Stimulated activated CD4-positive, alpha-beta T cell treated with anti-CD3 and anti-CD28 coated beads, TNF-alpha, amount 100 ng/mL, for 1 hour (primary cell): Measurements from ENCODE around the gene WNT9B.
"Not testable (repeated sequence)": the region's sequence is repeated elsewhere in the genome, so short reads cannot be mapped to it uniquely, and the experiment has no call there.

Source experiments
- DNase-seq, 3 donors: peaks; one replicate each; pipeline ENCODE4 v3.0.0-alpha.2; 2020; ENCODE audit warnings: low read depth in 3 of 3, low spot score in 1 of 3

Gene WNT9B

DNA sequence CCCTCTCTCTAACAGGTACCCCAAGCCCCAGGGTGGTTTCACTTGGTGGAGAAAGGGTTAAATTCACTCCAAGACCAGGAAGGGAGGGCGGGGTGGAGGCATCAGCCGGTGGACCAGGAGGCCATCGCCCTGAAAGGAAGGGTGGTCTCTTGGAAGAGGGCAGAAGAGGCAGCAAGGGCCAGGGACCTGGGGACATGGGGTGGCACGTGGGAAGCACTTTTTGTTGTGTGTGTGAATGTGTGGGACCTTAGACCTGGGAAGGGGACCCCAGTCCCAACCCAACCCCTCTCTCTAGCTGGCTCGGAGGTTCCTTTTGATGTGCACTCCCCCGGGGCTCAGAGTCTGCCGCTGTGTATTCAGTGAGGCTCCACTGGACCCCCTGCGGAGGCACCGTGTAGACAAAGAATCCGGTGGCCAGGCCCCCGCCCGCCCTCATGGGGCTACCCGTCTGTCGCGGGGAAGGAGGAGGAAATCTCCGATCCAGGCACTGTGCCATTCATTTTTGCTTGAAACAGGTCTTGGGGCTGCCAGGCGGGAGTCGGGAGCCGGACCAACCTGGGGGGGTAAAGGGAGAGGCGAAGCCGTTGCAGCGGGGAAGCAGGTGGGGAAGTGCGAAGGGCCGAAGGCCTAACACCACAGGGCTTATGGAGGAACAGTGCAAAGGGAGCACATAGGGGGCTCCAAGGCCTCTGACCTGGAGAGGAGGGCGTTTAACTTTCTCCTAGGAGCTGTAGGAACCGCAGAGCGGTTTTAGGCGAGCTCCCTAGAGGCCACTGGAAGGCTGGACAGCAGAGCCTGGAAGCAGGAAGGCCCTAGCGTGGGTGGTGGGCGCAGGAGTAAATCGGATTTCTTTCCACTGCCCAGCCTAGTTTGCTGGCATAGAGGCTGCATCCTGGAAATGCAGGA is 29.6 kb upstream of the WNT9B start:
- no peak for DNase-seq

GRCh38 chr17:46822388-46822921 is 28.9 kb upstream of the WNT9B start:
- peak in 1 of 3 donors; percentile 14 for DNase-seq

DNA sequence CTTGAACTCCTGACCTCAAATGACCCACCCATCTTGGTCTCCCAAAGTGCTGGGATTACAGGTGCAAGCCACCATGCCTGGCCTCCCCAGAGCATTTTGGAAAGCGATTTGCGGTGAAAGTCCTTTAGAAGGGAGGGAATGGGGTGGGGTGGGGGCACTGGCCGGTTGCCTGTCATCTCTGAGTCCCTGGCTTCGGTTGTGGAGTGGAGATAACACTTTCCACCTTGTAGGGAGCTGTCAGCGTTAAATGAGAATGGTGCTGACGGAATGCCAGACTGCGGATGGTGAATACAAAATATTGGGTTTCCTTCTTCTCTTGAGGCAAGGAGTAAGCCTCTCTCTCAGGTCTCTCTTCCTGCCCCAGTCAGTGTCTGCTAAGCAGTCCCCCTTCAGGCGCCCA is 27.7 kb upstream of the WNT9B start:
- no peak for DNase-seq

- DNase-seq: no peak
Observed at GRCh38 chr17:46826116-46826515, 25.3 kb upstream of the WNT9B start.

- DNase-seq: no peak
Observed at GRCh38 chr17:46827274-46827673, 24.1 kb upstream of the WNT9B start.

DNA sequence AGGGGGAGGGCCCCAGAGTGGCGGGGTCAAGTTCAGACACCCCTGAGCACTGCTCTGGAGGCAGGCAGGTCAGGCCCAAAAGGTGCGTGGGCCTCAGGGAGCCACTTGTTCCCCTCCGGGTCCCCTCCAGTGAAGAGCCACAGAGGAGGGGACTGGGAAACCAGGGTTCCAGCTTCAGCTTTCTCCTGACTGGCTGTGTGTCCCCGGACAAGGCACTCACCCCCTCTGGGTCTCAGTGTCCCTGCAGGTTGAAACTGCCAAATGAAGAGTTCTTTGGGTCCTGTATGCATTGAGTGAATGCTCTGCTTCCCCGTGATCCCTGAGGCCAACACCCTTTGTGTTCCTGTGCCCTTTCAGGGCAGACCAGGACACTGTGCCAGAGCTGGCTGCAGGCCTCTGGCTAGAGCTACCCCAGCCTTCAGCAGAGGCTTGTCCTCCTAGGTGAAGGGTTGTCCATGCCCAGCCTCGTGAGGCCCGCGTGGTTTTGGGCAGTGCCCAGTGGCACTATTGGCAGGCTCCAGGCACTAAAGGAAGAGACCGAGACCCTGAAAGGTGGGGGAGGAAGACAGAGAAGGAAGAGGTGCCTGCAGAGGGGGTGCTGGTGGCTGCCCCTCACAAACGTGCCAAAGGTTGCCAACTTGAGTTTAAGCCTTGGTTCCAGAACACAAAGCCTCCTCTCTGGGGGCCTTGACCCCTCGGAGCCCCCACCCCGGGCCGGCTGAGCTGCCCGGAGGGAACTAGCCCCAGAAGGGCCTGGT is 19.6 kb upstream of the WNT9B start:
- DNase-seq: no peak

GRCh38 chr17:46832331-46832821 is 19.0 kb upstream of the WNT9B start:
- no peak for DNase-seq

DNA sequence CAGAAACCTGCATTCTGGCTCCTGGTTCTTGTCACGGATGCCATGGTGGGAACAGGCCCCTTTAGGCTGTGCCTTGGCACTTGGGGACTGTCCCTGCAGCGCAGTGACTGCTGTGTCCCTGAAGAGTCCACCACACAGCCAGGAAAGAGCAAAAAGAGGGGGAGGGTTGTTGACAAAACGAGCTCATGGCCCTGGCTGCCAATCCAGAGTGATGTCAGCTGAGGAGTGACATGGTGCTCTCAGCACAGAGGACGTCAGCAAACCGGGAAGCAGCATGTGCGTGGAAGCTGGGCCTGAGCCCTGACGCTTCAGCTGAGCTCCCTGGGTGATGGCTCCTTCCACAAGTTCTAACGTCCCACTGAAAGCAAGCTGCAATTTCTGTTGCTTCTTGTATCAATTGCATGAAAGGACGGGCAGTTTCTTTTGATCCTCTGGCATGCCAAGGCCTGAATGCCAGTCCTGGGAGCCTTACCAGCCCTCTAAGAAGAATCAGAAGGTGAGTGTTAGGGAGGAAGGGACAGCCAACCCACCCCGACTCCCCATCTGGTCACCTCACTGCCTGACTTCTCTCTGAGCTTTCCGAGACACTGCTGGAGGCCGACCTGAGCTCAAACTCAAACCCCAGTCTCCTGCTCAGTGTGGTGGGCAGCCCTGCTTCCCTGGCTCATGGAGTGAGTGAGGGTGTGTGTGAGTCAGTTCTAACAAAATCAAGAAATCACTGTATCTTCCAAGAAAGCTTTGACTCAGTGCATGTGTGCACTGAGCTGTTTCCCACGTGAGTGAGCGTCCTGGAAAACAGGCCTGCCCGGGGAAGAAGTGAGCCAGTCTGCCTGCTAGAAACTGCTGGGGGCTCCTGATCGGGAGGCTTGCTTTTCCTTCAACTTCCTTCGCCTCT is 18.2 kb upstream of the WNT9B start:
- DNase-seq: no peak

DNA sequence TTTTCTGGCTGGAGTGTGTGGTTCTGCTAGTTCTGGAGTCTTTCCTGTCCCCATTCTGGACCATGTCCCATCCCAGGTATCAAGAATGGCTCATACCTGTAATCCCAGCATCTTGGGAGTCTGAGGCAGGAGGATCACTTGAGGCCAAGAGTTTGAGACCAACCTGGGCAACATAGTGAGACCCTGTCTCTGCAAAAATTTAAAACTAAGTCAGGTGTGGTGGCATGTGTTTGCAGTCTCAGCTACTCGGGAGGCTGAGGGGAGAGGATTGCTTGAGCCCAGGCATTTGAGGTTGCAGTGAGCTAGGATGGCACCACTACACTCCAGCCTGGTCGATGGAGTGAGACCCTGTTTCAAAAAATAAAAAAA is 17.6 kb upstream of the WNT9B start:
- DNase-seq: no peak

- no peak for DNase-seq
Observed at GRCh38 chr17:46834846-46835245, 16.5 kb upstream of the WNT9B start.

- DNase-seq: no peak
Observed at GRCh38 chr17:46836500-46836899, 14.9 kb upstream of the WNT9B start.

- no peak for DNase-seq
Observed at GRCh38 chr17:46837521-46837920, 13.9 kb upstream of the WNT9B start.

GRCh38 chr17:46839211-46839610 is 12.2 kb upstream of the WNT9B start:
- DNase-seq: no peak

- not testable (repeated sequence) for DNase-seq
Observed at GRCh38 chr17:46840596-46840995, 10.8 kb upstream of the WNT9B start.

DNA sequence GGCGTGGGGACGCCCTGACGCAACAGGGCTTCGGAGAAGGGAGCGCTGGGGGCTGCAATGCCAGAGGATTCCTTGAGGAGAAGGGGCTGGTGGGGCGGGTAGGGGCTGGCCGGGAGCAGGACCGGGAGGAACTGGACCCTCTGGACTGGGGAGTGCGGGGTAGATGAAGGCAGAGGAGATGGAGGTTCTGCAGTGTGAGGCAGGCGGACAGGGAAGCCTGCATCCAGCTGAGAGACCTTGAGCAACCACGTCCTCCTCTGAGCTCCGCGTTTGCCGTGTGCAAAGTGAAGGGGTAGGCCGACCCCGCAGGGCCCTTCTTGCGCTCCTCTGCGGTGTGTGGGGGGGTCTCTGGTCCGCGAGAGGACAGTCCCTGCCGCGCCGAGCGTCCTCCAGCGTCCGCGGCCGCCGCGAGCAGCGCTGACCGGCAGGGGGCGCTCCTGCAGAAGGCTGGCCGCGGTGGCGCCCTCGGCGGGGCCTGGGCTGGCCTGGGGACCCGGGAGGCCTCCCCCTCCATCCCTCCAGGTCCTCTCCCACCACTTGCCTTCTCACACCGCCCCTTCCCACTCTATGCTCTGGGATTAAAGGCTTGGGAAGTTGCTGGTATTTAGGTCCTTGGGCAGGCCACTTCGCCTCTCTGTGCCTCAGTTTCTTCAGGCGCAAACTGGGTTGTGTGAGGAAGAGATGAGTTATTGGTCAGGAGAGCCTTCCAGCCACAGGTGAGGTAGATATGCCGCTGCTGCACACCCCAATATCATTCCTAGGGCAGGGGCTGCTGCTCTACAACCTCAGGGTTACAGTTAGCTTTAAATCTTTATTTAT is 9.6 kb upstream of the WNT9B start:
- no peak for DNase-seq

- DNase-seq: no peak
Observed at GRCh38 chr17:46842835-46843234, 8.5 kb upstream of the WNT9B start.

GRCh38 chr17:46847204-46848191 is 3.9 kb upstream of the WNT9B start:
- no peak for DNase-seq

DNA sequence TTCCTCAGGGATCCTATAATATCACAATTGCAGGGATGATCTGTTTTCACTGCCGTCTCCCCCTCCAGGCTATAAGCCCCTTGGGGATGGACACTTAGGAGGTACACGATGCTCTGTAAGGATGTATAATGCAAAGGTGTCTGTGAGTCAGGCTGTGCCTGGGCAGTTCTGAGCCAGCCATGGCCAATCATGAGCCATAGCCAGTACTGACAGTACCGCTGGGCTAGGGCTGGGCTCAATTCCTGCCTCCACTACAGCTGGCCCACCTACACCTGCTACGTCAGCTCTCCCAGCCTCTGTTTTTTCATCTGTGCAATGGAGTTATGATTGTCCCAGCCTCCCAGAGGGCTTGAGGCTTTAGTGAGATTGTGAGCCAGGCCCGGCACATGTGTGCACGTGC is 2.8 kb upstream of the WNT9B start:
- no peak for DNase-seq

DNA sequence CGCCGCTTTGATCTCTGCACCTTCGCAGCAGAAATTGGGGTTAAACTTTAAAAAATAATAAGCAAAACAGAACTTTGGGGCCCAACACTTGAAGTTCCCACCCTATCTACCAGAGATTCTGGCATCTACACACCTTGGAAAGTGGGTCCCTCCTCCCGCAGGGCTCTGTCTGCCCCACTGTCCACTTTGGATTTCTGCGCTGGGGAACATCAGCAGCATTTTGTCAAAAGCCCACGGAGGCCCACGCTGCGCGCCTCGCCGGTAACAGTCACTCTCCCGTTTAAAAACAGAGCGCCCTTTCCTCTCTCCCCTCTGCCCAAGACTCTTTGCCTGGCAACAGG is 725 bp upstream of the WNT9B start:
- no peak for DNase-seq
